Measurements from ENCODE around the gene LSG1.

DNA sequence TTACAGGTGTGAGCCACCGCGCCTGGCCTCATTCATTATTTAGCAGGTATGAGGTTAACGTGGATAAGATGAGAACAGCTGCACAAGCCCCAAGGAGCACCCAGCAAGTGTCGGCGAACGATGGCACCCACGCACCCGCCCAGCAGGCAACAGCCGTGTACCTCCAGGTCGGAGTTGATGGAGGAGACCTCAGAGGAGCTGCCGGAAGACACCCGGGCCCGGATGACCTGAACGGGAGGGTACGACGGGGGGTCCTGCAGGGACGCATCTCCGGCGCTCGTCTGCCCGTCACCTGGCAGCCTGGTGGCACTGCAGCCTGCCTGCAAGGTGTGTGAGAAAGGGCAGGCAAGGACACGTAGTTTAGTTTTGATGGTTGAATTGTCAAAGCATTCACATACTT lies 67.9 kb downstream of the LSG1 start:
- TF ChIP-seq EP300 (IDR thresholded peaks at IDR 0.05; ENCODE audit: borderline replicate concordance) = no peak
- TF ChIP-seq TAF1 (IDR thresholded peaks at IDR 0.05; ENCODE audit: low read depth) = no peak
- TF ChIP-seq YY1 (IDR thresholded peaks at IDR 0.05; ENCODE audit: low read depth) = no peak

Measured in Ishikawa (cell line).